Glomerular visceral epithelial cell (primary cell): Measurements from ENCODE around the gene USP46.

Experiments used
- DNase-seq: peaks from one replicate; pipeline ENCODE4 v3.0.0-alpha.2; 2016; ENCODE audit errors: extremely low spot score

USP46 gene, protein sequence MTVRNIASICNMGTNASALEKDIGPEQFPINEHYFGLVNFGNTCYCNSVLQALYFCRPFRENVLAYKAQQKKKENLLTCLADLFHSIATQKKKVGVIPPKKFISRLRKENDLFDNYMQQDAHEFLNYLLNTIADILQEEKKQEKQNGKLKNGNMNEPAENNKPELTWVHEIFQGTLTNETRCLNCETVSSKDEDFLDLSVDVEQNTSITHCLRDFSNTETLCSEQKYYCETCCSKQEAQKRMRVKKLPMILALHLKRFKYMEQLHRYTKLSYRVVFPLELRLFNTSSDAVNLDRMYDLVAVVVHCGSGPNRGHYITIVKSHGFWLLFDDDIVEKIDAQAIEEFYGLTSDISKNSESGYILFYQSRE

DNA sequence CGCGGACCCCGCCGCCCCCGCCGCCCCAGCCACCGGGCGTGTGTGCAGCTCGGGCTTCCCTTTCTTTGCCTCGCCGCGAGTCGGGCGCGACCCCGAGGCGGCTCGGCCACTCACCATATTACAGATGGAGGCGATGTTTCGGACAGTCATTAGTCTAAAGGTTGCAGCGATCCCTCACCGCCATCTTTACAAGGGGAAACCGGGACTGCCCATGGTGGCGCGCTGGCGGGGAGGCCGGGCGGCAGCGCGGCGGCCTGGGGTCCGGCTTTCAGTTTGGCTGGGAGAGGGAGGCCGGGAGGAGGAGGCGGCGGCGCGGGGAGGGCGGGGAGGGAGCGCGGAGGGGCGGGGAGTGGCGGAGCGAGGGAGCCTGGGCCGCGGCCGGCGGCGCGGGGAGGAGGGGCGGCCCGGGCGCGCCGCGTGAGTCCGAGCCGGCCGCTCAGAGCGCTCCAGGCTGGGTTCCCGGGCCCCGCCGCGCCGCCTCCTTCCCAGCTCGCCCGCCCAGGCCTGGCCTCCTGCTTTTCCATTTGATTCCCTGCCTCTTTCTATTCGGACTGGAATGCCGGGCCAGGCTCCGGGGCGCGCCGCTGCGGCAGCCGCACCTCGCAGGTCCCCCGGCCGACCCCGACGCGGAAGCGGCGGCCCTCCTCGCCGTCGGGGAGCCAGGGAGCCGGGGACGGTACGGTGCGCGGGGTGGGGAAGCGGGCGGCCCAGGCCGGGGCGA lies at the start of gene USP46:
USP46 (minus strand) TSS at position 301 of the 721 bp plus-strand sequence; CDS start at position 150, 151 bp downstream.
- peak; percentile 84 for DNase-seq

DNA sequence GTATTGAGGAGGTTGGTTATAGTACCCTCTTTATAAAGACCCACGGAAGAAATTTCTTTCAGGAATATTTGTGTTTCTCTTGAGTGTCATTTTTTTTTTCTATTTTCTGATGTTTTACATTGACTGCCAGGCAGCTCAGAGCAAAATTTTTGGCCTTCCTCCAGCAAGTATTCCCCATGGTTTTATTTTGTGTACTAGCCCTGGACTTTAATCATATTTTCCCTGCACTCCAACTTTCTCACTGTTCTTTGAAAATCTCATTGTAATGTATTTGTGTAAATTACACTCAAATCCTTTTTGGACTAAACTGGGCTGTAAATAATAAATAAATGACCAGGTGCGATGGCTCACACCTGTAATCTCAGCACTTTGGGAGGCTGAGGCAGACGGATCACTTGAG lies 45.6 kb upstream of the USP46 start:
- DNase-seq, result no peak

DNA sequence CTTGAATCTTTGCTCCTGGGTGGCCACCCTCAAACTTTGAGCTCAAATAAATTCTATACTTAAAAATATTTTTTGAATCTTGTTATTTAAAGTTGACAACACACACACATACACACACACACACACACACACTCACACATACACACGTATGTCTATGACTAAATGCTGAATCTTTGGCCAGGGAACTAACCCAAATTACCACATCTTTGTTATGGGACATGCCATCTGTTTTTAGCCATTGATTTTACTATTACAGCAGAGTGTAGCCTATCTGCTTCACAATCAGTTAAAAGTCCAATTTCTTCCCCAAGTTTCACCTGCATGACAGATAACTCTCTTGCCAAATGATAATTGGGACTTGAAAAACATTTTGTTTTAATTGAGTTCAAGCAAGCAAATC lies 45.0 kb upstream of the USP46 start:
- DNase-seq, result no peak

DNA sequence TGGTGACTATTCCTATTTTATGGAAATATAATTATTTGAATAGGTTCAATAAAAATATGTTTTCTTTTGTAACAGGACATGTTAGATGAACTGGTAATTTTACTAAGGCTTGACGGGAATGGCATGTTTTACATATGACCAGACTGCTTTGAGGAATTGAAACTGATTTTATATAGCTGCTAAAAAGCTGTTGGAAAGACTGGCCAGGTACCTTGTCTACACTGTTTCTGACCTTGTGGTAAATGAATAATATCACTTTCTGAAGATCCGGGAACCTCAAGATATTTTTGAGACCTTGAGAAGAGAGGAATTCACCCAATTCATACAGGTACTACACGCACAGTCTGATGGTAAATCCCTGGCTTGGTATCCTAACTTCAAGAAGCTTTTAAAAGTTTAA lies 42.1 kb upstream of the USP46 start:
- no peak for DNase-seq

DNA sequence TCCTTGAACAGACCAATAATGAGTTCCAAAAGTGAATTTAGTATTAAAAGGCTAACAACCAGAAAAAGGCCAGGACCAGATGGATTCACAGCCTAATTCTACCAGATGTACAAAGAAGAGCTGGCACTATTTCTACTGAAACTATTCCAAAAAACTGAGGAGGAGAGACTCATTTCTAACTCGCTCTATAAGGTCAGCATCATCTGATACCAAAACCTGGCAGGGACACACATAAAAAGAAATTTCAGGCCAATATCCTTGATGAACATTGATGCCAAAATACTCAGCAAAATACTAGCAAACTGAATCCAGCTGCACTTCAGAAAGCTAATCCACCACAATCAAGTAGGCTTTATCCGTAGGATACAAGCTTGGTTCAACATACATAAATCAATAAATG lies 35.8 kb upstream of the USP46 start:
- DNase-seq, result no peak

DNA sequence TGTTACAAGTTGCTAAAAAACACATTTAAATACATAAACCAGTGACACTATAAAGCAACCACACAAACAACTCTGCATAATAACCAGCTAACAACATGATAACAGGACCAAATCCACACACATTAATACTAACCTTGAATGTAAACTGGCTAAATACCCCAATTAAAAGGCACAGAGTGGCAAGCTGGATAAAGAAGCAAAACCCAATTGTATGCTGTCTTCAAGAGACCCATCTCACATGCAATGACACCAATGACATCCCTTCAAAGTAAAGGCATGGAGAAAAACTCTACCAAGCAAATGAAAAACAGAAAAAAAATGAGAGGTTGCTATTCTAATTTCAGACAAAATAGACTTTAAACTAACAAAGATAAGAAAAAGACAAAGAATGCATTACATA lies 34.4 kb upstream of the USP46 start:
- DNase-seq, result no peak

DNA sequence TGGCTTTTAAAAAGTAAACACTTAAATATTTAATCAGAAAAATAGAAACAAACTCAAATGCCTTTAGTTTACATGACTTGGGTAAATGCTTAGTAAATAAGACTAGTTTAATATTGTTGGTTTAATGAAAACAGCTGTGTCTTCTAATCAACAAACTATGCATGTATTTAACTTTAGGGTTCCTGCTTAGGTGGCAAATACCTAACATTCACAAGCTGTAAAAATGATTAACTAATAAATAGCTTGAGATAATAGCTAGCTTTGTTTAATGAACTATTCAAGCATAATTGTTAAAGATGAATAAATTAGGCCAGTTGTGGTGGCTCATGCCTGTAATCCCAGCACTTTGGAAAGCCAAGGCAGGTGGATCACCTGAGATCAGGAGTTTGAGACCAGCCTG lies 30.0 kb upstream of the USP46 start:
- DNase-seq, result no peak

DNA sequence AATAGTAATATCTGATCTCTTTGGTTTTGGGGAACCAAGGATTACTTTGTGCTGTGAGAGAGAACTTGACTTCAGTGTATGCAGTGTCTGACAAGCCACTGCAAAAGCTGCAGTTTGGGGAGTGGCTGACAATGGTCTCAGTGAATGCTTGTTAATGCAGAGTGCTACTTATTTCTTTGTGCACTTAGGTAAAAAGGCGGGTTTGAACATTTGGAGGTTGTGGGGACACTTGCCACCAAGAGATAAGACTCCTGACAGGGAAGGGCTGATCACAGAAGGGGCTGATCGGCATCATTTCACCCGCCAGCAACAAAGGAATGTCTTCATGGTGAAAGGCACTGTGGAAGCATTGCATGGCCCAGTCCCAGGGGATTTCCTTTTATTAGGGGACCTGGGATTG lies 28.6 kb upstream of the USP46 start:
- DNase-seq, result no peak

DNA sequence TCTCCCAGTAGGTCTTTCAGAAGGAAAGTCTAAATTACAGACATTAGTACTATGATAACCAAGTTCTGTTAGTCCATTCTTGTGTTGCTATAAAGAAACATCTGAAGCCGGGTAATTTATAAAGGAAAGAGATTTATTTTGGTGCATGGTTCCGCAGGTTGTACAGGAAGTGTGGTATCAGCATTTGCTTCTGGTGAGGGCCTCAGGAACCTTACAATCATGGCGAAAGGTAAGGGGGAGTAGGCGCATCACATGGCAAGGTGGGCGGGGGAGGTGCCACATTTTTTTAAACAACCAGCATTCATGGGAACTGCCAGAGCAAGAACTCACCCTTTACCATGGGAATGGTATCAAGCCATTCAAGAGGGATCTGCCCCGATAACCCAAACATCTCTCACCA lies 26.2 kb upstream of the USP46 start:
- DNase-seq, result no peak

DNA sequence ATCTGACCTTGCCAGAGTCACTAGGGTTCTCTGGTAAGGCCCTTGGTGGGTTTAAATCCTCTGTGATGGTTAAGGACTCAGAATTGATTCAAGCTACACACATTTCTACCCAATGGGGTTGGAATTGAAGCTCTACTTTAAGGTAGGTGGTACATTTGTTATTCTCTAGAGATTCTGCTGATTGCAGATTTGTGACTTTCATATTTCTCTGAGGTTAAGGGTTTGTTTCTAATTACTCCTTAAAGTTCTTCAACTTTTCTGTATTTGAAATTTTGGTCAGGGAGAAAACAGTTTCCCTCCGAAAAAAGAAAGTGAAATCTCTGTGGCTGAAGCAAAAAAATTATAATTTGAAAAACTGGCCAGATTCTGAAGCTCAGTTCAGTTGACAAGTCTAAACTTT lies 25.8 kb upstream of the USP46 start:
- DNase-seq, result no peak

DNA sequence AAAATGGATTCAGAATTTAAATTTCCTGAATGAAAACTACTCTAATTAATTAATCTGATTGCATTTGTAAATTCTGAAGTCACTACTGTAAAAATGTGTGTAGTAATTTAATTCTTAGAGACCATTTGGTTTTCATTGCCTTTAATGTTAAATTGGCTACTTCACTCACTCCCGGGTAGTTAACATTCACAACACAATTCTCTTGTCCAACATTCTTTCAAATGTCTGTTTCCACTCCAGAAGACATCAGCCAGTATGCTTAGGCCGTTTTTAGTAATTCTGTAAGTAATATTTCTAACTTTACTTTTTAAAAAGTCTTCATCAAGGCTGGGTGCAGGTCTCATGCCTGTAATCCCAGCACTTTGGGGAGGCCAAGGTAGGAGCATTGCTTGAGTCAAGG lies 21.3 kb upstream of the USP46 start:
- no peak for DNase-seq

DNA sequence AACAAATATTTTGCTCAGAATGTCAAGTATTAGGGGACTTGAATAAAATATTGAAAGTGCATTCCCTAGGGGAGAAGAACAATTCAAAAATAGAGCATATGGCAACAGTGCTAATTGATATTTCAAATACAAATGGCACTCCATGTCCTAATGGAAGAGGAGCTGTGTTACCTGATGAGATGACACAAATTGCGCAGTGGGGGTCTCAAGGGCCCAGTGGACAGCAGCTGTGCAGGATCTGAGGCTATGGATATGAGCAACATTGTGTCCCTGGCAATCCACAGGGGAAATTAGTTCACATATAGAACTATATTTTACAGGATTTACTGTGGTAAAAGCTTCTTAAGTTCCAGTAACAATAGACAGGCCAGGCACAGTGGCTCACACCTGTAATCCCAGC lies 17.4 kb upstream of the USP46 start:
- no peak for DNase-seq

DNA sequence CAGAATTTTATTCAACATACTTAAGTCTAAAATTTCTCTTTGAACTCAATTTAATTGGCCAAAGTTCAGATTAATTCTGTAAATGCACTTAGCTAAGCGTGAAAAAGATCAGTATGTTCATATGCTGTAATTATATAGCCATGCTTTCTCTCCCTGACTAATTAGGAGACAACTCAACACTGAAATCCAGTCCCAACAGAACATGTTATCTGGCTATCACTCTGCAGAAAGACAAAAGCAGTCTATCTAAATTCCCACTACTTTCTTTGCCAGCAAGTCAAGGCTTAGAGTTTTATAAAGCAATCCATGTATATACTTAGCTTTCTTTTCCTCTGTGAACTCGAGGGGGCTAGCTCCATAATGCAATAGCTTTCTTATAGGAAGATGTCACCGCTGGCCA lies 16.0 kb upstream of the USP46 start:
- DNase-seq, result no peak

DNA sequence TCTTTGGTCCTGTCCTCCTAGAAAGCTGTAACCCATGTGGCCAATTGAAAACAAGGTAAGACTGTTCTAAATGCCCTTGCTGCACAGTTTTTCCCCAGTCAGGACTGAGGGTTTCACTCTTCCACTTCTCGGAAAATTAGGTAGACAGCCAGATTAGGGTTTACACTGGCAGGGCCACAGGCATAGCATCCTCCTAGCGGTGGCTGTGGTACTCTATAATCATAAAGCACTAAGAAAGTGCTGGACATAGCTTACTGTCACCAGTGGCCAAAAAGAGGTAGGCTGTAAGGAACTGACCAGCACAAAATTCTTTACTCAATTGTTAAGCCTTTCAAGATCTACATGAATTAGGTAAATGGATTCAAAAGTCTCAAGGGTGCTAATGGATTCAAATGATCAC lies 11.6 kb upstream of the USP46 start:
- no peak for DNase-seq

DNA sequence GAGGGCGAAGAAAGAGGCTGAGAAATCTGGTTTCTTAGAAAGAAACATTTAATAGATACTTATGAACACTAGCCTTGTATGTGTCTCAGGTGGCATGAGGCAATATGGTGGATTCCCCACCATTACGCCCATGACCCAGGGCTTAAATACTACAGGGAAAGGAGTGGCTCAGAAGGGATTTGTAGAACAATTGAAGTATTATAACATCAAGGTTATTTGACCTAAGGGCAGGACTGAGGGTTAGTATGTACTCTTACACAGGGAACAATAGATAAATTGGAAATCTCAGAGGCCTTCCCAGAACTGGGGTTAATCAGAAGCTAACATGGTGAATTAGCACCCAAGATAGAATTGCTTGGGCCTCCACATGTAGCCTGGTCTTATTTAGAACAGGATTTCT lies 11.0 kb upstream of the USP46 start:
- DNase-seq, result no peak

DNA sequence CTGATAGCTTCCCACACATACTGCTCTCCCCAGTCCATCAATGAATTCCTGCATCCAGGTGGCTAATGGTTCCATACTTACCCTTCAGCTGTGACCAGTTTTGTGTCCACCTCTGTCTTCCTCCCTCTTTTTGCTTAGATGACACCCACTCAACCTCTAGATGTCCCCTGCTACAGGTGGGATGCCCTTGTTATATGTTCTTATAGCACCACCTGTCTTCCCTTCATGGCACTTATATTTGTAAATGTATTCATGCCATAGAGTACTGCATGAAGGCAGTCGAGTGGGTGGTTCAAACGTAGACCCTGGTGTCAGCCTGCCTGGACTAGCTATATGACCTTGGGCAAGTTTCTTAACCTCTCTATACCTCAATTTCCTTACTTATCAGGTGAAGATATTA lies 6.5 kb upstream of the USP46 start:
- DNase-seq, result no peak

DNA sequence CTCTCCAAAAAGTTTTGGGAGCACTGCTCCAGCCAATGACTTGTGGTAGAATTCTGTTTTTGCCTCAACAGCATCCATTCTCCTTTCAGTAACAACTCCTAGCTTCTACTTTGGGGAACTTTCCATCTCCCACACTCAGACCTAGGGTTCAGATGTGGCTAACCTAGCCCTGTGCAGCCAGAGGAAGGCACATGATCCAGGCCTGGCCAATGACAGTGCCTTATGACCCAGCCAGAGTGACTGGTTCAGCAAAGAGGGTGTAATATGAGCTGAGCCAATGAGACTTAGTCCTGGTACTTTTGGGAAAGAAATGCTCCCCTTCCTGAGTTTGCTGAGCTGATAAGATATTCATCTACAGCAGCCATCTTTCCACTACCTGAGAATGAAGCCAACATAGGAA lies 5.4 kb upstream of the USP46 start:
- no peak for DNase-seq

DNA sequence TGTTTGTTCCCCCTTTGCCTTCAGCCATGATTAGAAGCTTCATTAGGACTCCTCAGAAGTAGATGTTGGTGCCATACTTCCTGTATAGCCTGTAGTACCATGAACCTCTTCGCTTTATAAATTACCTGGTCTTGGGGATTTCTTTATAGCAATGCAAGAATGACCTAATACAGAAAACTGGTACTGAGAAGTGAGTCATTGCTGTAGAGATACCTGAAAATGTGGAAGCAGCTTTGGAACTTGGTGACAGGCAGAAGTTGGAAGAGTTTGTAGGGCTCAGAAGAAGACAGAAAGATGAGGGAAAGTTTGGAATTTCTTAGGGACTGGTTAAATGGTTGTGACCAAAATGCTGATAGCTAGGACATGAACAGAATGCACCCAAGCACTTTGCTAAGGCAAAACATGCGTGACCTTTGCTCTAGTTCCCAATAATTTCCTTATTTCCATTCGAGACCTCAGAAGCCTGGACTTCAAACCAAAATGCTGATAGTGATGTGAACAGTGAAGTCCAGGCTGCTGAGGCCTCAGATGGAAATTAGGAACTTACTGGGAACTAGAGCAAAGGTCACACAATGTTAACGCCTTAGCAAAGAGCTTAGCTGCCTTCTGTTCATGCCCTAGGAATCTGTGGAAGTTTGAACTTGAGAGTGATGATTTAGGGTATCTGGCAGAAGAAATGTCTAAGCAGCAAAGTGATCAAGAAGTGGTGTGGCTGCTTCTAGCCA lies 3.0 kb upstream of the USP46 start:
- no peak for DNase-seq

DNA sequence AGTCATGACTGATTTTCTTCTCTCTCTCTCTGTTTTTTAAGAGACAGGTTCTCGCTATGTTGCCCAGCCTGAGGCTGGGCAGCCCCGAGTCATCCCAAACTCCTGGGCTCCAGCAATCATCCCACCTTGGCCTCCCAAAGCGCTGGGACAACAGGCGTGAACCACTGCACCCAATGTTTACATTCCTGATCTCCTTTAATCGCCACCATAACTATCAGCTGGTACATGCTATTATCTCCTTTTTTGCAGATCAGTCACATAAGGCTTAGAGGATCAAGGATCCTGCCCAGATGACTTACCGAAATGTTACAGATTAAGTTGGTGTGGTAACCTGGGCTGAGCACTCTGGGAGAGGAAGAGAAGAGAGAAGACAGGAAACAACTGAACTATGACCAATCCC lies 1.5 kb upstream of the USP46 start:
- no peak for DNase-seq

DNA sequence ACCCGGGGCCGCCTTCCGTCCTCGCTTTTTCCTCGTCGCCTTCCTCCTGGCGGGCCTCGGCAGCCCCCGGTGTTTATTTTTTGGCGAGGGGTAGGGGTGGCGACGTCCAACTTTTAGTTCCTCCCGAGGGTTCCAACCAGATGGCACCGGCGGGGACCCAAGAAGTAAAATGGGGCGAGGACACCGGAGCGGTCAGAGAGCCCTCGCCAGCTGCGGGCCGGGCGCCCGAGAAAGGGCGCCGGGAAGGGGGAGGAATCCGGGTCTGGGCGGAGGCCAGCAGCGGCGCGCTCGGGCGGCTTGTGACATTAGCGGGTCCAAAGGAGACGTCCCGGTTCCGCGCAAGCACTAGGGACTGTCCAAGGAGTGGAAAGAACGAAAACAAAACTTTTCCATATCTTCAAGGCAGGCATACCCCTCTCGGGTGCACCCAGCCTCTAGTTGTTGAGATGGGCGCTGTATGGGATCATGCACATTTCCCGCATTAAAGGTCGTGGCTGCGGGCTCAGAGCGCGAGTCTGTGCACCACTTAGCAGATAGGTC lies 691 bp upstream of the USP46 start:
- DNase-seq, result peak; percentile 26

DNA sequence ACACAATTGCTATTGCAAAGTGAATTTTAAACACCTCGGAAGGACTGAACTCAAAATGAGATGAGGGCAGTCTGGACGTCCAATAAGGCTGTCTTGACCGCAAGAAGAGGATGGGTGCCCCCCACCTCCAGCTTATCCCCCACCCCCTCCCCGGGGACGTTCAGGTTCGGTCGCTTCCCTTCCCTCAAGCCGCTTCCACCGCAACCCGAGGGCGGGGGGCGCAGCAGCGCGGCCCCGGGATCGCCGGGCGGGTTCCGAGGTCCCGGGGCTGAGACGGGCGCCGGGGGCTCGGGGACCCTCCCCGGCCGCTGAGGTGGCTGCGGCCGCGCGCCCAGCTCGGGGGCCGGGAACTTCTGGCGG lies 480 bp downstream of the USP46 start:
- DNase-seq, result no peak

DNA sequence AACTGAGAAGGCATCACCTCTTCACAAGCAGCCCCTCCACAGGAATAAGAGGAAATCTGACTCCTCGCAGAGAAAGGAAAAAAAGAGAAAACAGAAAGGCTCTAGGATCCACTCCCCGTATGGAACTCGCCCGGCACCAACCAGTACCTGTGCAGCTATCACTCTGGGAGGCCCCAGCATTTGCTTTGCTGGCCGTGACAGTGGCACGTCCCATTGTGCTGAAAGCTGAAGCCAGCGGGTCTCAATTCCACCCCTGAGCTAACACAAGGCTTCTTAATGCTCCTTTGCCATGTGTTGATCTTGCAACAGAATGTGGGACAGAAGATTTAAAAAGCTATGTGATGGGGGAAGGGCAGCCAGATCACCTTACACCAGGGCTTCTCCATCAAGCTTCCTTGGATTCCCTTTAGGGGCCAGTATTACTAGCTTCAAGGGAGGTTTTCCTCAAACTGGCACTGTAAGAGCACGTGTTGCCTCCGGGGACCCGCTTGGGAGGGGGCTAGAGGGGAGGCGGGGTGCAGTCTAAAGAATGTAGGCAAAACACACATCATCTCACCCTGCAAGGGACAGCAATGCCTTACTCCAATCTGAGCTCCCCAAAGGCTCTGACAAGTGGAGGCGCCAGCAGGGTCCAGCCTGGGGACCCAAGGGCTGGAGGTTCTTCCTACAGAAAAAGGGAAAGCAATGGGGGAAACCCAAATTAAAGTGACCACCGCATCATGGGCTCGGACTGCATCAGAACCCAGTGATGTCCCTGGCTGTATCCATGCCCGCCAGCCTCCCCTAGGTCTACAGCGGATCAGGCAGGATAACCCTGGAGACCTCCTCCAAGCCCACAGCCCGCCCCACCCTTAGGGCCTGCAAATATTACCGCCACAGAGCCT lies 1.2 kb downstream of the USP46 start:
- peak; percentile 12 for DNase-seq
